Activated CD4-positive, alpha-beta T cell treated with anti-CD3 and anti-CD28 coated beads, Interleukin-2, amount 50 U/mL, for 4 hours (primary cell): ENCODE measurements around the gene PAQR9.

ENCODE experiments used
- DNase-seq, 2 experiments: peaks; one replicate each; pipeline ENCODE4 v3.0.0-alpha.2; 2020

Gene PAQR9

GRCh38 chr3:142947799-142948575 is 15.5 kb downstream of the PAQR9 start:
- no peak for DNase-seq

- no peak for DNase-seq
Observed at GRCh38 chr3:142947352-142947751, 16.1 kb downstream of the PAQR9 start.

DNA sequence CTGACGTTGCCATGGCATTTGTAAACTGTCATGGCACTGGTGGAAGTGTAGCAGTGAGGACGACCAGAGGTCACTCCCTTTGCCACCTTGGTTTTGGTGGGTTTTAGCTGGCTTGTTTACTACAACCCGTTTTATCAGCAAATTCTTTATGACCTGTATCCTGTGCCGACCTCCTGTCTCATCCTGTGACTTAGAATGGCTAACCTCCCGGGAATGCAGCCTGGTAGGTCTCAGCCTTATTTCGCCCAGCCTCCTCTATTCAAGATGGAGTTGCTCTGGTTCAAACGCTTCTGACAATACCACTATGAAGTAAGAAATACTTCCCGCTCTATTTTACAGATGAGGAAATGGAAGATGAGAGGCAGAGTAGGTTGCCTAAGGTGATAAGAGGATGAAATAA is 16.6 kb downstream of the PAQR9 start:
- no peak for DNase-seq

GRCh38 chr3:142945023-142945422 is 18.5 kb downstream of the PAQR9 start:
- no peak for DNase-seq

- no peak for DNase-seq
Observed at GRCh38 chr3:142944342-142944741, 19.1 kb downstream of the PAQR9 start.

- DNase-seq = no peak
Observed at GRCh38 chr3:142943870-142944269, 19.6 kb downstream of the PAQR9 start.

- no peak for DNase-seq
Observed at GRCh38 chr3:142943349-142943748, 20.1 kb downstream of the PAQR9 start.

GRCh38 chr3:142941373-142942123 is 21.9 kb downstream of the PAQR9 start:
- DNase-seq = no peak

DNA sequence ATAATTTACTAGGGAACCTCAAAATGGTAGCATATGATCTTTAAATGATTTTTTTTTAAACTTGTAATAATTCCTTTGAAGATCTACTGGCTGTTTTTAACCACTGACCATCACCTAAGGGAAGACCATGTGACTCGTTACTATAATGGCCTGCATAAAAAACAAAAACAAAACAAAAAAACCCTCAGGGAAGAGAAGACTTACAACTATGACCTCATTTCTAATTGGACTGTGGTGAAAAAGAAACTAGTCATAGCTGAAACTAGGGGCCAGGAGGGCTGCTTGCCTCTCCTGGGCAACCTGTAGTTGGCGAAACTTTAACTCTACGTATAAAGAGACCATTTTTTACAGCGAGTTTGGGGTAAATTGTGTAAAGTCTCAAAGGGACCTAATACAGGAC is 23.0 kb downstream of the PAQR9 start:
- no peak for DNase-seq

DNA sequence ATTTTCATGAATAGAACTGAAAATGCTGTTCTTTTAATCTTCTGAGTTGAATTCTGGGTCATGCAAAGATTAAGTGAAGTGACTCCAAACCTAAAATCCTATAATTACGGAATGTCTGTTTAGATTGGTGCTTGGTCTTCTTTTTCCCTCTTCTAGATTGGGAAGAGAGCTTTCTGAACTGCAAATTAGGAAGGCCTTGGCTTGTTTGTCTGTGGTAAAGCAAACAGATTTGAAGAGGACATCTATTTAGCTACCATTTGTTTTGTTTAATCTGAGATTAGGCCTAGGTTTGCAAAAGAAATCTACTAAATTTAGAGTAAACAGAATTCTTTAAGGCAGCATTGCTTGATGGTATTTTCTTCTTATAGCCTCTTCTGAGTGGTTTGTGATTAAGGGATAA is 23.5 kb downstream of the PAQR9 start:
- no peak for DNase-seq

DNA sequence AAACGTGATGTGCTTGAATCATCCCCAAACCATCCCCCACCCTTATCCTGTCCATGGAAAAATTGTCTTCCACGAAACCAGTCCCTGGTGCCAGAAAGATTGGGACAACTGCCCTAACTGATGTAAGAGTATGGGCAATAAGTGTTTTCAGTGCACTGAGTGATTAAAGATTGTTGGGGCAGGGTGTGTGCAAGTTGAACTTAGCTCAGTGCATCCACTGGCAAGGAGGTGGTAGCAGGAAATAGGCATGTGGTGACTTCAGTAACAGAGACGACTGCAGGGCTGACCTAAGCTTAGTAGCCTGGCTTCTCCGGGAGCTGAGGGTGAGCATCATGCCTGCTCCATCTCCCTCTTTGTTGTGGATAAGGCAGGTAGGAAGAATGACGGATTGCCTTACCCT is 27.5 kb downstream of the PAQR9 start:
- DNase-seq = no peak

- no peak for DNase-seq
Observed at GRCh38 chr3:142934887-142935269, 28.6 kb downstream of the PAQR9 start.

- no peak for DNase-seq
Observed at GRCh38 chr3:142934128-142934886, 29.2 kb downstream of the PAQR9 start.

GRCh38 chr3:142931222-142931621 is 32.3 kb downstream of the PAQR9 start:
- no peak for DNase-seq

DNA sequence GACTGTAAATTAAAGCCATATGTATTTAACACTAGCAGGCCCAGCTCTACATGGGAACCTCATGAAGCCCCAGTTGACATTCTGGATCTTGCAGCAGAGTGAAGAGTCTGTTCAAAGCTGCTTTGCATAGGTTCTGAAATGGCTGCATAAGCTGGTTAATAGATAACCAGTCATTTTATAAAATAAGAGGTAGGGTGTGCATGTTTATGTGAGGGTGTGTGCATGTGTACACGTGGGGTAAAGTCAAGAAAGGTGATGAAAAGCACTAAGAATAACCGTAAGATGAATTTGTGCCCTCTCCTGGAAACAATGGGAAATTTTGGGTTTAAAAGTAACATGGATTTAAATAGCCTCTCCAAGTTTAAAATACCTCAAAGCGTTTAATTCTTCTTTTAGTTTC is 33.0 kb downstream of the PAQR9 start:
- no peak for DNase-seq

DNA sequence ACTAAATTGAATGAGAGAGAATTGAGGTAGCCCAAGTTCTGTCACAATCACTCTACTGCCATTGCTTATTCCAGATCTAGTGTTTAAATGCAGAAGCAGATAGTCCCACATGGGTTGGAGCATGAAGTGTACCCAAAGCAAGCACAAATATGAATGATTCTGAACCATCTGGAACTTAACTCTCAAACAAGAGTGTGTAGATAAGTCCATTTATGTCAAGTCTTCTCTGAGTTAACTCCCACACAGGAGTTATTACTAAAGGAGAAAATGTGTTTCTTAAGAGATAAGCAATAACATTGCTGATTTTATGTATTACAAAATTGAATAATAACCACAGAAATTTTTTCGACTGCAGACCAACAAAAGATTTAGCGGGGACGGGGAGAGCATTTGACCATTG is 33.6 kb downstream of the PAQR9 start:
- no peak for DNase-seq

GRCh38 chr3:142929109-142929508 is 34.4 kb downstream of the PAQR9 start:
- DNase-seq = peak; percentile 6 to 18

DNA sequence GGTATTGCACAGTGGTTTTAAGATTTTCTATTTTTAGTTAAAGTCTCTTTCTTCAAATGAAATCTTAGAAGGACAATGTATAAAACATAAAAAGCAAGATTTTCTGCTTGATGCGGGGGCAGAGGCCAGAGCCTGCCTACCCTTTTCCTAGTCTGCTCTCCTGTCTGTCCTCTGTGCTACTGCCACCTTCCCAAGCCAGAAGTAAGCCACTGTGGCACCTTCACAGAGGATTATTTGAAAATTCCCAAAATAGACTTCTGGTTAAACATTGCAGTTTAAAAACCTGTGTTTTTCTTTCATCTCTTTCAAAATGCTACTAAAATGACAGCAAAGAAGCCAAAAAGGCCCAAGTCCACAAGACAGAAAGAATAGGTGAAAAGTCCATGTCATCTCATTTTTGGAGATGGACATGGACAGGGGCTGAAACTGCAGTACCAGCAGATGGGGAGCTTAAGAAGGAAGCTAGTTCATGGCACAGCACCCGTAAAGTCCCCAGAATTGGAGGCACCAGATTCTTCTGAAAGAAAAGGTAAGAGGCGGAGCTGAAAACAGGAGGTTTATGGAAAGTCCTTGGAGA is 37.0 kb downstream of the PAQR9 start:
- DNase-seq = no peak

- no peak for DNase-seq
Observed at GRCh38 chr3:142925140-142925539, 38.3 kb downstream of the PAQR9 start.

DNA sequence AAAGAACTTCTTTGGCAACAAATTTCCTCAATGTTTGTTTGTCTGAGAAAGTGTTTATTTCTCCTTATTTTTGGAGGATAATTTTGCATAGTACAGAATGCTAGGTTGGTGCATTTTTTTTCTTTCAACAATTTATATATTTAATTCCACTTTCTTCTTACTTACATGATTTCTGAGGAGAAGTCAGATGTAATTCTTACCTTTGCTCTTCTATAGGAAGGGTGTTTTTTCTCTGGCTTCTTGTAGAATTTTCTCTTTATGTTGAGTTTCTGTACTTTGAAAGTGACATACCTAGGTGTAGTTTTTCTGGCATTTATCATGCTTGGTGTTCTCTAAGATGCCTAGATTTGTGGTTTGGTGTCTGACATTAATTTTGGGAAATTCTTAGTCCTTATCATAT is 39.8 kb downstream of the PAQR9 start:
- DNase-seq = no peak

- DNase-seq = no peak
Observed at GRCh38 chr3:142916605-142917004, 46.9 kb downstream of the PAQR9 start.

GRCh38 chr3:142915636-142916035 is 47.8 kb downstream of the PAQR9 start:
- no peak for DNase-seq

DNA sequence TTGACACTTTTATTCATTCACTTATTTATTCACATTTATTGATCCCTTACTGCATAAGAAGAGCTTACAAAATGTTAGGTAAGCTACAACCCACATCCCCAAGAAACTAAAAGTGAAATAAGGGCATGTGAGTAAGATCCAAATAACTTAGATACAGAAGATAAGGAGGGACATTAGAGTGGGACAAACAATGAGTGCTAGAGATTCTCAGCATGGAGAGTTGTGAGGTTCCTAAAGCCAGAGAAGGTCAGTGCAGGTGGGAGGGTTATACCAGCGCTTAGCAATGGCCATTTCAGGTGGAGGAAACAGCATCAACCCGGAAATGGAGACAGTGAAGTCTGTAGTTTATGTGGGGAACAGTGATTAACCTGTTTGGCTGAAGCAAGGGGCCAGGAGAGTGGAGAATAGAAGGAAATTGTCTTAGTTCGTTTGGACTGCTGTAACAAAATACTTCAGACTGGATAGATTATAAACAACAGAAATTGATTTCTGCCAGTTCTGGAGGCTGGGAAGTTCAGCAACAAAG is 49.1 kb downstream of the PAQR9 start:
- no peak for DNase-seq
